ENCODE measurements around the gene ARHGAP8.
"Not testable (repeated sequence)": the region's sequence is repeated elsewhere in the genome, so short reads cannot be mapped to it uniquely, and the experiment has no call there.

Gene ARHGAP8

GRCh38 chr22:44799077-44799945 lies 46.9 kb downstream of the ARHGAP8 start:
- Histone ChIP-seq H3K4me1 (ENCODE audit: insufficient read depth, low read length, poor library complexity, severe bottlenecking) (peaks cover 13% of the 10 kb centered on the region), H3K4me3 (ENCODE audit: low read length, poor library complexity, severe bottlenecking) (no peak overlapping the region), H3K36me3 (ENCODE audit: insufficient read depth, low read length) (no peaks in the 10 kb centered on the region), H3K9me2 (replicated peaks; ENCODE audit: low read depth, low read length) (no peaks in the 10 kb centered on the region), H3F3A (ENCODE audit: low read depth) (no peaks in the 10 kb centered on the region), H2AFZ (ENCODE audit: low read length) (no peak overlapping the region), H4K20me1 (ENCODE audit: insufficient read depth, low read length, poor library complexity, severe bottlenecking) (no peaks in the 10 kb centered on the region), H3K9ac (ENCODE audit: low read depth, low read length, poor library complexity, severe bottlenecking) (no peak overlapping the region), H3K79me2 (ENCODE audit: insufficient read depth, low read length) (no peaks in the 10 kb centered on the region), H3K27me3 (ENCODE audit: insufficient read depth, low read length, poor library complexity, severe bottlenecking) (no peaks in the 10 kb centered on the region), H3K9me3 (ENCODE audit: insufficient read depth, low read depth, low read length) (no peaks in the 10 kb centered on the region), H3K4me2 (ENCODE audit: low read depth, low read length, poor library complexity, severe bottlenecking) (no peak overlapping the region)
- TF ChIP-seq EZH2phosphoT487 (IDR thresholded peaks at IDR 0.05; ENCODE audit: borderline replicate concordance) (no peak), CTCF (conservative IDR thresholded peaks at IDR 0.05; ENCODE audit: low read length) (no peak)

GRCh38 chr22:44799946-44800634 lies 47.7 kb downstream of the ARHGAP8 start:
- not testable (repeated sequence) for H3K4me3 ChIP-seq (ENCODE audit: low read length, poor library complexity, severe bottlenecking); H3K36me3 ChIP-seq (ENCODE audit: insufficient read depth, low read length); H3K9ac ChIP-seq (ENCODE audit: low read depth, low read length, poor library complexity, severe bottlenecking); H3F3A ChIP-seq (ENCODE audit: low read depth); H3K27me3 ChIP-seq (ENCODE audit: insufficient read depth, low read length, poor library complexity, severe bottlenecking); H3K4me2 ChIP-seq (ENCODE audit: low read depth, low read length, poor library complexity, severe bottlenecking); H3K79me2 ChIP-seq (ENCODE audit: insufficient read depth, low read length); H3K9me2 ChIP-seq (replicated peaks; ENCODE audit: low read depth, low read length); H4K20me1 ChIP-seq (ENCODE audit: insufficient read depth, low read length, poor library complexity, severe bottlenecking); H3K9me3 ChIP-seq (ENCODE audit: insufficient read depth, low read depth, low read length); H2AFZ ChIP-seq (ENCODE audit: low read length)
- H3K4me1 ChIP-seq (ENCODE audit: insufficient read depth, low read length, poor library complexity, severe bottlenecking) = peaks cover 14% of the 10 kb centered on the region

DNA sequence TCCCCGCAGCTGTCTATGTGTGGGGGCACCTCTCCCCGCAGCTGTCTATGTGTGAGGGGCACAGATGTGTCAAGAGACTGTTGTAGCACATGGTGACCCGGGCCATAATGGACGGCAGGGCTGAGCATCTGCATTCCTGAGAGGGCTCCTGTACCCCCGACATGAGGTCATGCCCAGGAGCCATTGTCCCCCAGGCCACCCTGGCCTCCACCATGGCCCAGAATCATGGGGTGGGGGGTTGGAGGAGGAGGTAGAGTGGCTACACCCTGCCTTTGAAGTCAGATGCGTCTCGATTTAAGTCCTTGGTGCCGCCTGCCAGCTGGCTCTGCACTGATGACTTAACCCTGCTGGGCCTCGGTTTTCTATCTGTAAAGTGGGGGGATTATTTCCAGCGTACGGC lies 49.1 kb downstream of the ARHGAP8 start:
- Histone ChIP-seq H3K4me3 (ENCODE audit: low read length, poor library complexity, severe bottlenecking) (no peak overlapping the region), H3K4me1 (ENCODE audit: insufficient read depth, low read length, poor library complexity, severe bottlenecking) (peaks cover 27% of the 10 kb centered on the region), H3K36me3 (ENCODE audit: insufficient read depth, low read length) (no peaks in the 10 kb centered on the region), H3F3A (ENCODE audit: low read depth) (peaks cover 3% of the 10 kb centered on the region; the same call in 1 of the 2 replicates), H3K9me3 (ENCODE audit: insufficient read depth, low read depth, low read length) (no peaks in the 10 kb centered on the region), H3K27me3 (ENCODE audit: insufficient read depth, low read length, poor library complexity, severe bottlenecking) (no peaks in the 10 kb centered on the region), H4K20me1 (ENCODE audit: insufficient read depth, low read length, poor library complexity, severe bottlenecking) (no peaks in the 10 kb centered on the region), H2AFZ (ENCODE audit: low read length) (no peak overlapping the region), H3K79me2 (ENCODE audit: insufficient read depth, low read length) (no peaks in the 10 kb centered on the region), H3K9me2 (replicated peaks; ENCODE audit: low read depth, low read length) (no peaks in the 10 kb centered on the region), H3K4me2 (ENCODE audit: low read depth, low read length, poor library complexity, severe bottlenecking) (no peak overlapping the region), H3K9ac (ENCODE audit: low read depth, low read length, poor library complexity, severe bottlenecking) (no peak overlapping the region)
- TF ChIP-seq CTCF (conservative IDR thresholded peaks at IDR 0.05; ENCODE audit: low read length) (no peak), EZH2phosphoT487 (IDR thresholded peaks at IDR 0.05; ENCODE audit: borderline replicate concordance) (no peak)

Measured in Loucy (cell line).